ENCODE data around the gene SLC13A2.

DNA sequence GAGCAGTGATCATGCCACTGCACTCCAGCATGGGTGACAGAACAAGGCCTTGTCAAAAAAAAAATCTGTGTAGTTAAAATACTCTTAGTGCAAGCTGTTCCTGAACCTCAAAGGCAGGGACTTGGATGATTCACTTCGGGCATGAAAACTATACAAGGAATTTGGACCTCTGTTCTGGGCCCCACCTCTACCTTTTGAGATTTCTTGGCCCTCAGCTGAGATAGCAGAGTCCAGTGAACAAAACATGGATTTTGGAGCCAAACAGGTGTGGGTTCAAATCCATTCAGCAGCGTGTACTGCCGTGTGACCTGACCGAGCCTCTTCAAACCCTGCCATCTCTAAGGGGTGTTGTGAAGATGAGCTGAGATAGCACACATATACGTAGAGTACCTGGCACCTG lies 6.8 kb downstream of the SLC13A2 start:
- TF ChIP-seq EZH2 (IDR thresholded peaks at IDR 0.05): no peak
- TF ChIP-seq, protein P1, sequence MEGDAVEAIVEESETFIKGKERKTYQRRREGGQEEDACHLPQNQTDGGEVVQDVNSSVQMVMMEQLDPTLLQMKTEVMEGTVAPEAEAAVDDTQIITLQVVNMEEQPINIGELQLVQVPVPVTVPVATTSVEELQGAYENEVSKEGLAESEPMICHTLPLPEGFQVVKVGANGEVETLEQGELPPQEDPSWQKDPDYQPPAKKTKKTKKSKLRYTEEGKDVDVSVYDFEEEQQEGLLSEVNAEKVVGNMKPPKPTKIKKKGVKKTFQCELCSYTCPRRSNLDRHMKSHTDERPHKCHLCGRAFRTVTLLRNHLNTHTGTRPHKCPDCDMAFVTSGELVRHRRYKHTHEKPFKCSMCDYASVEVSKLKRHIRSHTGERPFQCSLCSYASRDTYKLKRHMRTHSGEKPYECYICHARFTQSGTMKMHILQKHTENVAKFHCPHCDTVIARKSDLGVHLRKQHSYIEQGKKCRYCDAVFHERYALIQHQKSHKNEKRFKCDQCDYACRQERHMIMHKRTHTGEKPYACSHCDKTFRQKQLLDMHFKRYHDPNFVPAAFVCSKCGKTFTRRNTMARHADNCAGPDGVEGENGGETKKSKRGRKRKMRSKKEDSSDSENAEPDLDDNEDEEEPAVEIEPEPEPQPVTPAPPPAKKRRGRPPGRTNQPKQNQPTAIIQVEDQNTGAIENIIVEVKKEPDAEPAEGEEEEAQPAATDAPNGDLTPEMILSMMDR (IDR thresholded peaks at IDR 0.05 in 2 of 3, conservative IDR thresholded peaks at IDR 0.05 in 1 of 3; ENCODE audit: borderline replicate concordance in 1 of 3, insufficient read depth in 1 of 3, low read depth in 2 of 3, low read length in 2 of 3): no peak
- TF ChIP-seq FOSL1 (IDR thresholded peaks at IDR 0.05; ENCODE audit: low read depth): no peak
- TF ChIP-seq RAD21 (IDR thresholded peaks at IDR 0.05; ENCODE audit: low read depth): no peak
- no peak for TF ChIP-seq SP1 (IDR thresholded peaks at IDR 0.05; ENCODE audit: low read depth)
- no peak for TF ChIP-seq POLR2AphosphoS5 (IDR thresholded peaks at IDR 0.05; ENCODE audit: low read depth, low read length)
- TF ChIP-seq SIN3A (IDR thresholded peaks at IDR 0.05; ENCODE audit: low read depth): no peak
- no peak for TF ChIP-seq MAX (IDR thresholded peaks at IDR 0.05)
- TF ChIP-seq, protein P2, sequence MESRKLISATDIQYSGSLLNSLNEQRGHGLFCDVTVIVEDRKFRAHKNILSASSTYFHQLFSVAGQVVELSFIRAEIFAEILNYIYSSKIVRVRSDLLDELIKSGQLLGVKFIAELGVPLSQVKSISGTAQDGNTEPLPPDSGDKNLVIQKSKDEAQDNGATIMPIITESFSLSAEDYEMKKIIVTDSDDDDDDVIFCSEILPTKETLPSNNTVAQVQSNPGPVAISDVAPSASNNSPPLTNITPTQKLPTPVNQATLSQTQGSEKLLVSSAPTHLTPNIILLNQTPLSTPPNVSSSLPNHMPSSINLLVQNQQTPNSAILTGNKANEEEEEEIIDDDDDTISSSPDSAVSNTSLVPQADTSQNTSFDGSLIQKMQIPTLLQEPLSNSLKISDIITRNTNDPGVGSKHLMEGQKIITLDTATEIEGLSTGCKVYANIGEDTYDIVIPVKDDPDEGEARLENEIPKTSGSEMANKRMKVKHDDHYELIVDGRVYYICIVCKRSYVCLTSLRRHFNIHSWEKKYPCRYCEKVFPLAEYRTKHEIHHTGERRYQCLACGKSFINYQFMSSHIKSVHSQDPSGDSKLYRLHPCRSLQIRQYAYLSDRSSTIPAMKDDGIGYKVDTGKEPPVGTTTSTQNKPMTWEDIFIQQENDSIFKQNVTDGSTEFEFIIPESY (IDR thresholded peaks at IDR 0.05; ENCODE audit: extremely low read depth, insufficient replicate concordance, low read length): no peak
- TF ChIP-seq POLR2A (IDR thresholded peaks at IDR 0.05; ENCODE audit: borderline replicate concordance, extremely low read depth, insufficient read depth, insufficient read length): no peak
- TF ChIP-seq ZFX (IDR thresholded peaks at IDR 0.05): no peak

All from HCT116 (cell line).